Left renal cortex interstitium (tissue), 4 donors: Measurements from ENCODE around the gene ENTHD1. TPM values are rescaled to one million over a fixed set of nuclear protein-coding genes. Genes with fewer than 3 reads are reported as not detected.

Experiments
- DNase-seq, 4 donors: peaks; one replicate each; pipeline ENCODE4 v3.0.0-alpha.2; 2013; ENCODE audit warnings: low read depth in 4 of 4, low spot score in 2 of 4, missing footprints in 1 of 4
- polyA plus RNA-seq, 4 donors: library from polyadenylated mRNA; unstranded; fragments of 120-200 nt; gene quantifications; one replicate each; pipeline ENCODE4 v1.2.1, GENCODE V29; 2013; ENCODE audit not compliant: insufficient read length in 4 of 4

The ENTHD1 gene, protein sequence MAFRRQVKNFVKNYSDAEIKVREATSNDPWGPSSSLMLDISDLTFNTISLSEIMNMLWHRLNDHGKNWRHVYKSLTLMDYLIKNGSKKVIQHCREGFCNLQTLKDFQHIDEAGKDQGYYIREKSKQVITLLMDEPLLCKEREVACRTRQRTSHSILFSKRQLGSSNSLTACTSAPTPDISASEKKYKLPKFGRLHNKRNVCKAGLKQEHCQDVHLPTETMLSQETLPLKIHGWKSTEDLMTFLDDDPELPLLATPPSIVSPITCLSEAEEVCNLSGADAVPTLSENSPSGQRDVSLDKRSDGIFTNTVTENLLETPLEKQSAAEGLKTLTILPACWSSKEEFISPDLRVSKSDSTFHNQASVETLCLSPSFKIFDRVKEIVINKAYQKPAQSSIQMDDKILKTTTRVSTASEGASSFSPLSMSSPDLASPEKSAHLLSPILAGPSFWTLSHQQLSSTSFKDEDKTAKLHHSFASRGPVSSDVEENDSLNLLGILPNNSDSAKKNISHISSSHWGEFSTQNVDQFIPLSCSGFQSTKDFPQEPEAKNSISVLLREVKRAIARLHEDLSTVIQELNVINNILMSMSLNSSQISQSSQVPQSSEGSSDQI
- not detected for polyA plus RNA-seq

DNA sequence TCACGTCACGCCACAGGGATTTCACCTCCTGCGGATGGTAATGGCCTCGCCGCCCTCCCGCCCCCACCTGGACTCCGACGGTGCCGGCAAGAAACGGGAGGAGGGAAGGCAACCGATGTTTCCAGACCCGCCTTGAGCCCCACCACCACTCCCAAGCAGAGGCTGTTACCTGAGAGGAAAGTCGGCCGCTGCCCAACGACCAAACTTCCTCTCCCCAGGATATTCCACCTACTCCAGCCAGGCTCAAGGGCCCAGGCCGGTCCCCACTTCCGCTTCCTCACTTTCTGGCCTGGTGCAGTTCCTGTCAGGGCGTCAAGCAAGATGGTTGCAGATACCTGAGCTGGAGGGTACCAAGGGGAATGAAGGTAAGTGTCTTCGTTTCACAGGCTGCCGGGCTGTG is at the start of gene ENTHD1:
Gene ENTHD1, minus strand, starts transcription at position 235 of the 400 bp plus-strand sequence. CDS start 6,012 bp downstream, outside the sequence.
- DNase-seq, result no peak

DNA sequence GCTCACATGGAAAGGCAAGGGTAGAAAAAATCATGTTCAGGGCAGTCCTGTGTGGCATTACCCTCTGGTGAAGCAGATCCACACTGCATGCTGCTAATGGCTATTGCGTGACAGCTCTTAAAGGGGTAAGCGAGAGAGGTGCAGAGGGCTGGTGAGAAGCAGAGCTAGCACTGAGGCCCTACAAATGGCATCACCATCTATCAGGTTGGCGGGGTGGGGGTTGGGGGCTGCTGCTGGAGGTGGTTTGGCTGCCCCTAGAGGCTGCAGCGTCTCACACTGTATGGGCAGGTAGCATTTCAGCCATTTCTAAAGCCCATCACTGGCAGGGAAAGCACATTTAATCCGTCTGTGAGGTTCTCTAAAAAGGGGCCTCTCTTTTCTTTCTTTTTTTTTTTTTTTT is 49.8 kb upstream of the ENTHD1 start:
- no peak for DNase-seq

DNA sequence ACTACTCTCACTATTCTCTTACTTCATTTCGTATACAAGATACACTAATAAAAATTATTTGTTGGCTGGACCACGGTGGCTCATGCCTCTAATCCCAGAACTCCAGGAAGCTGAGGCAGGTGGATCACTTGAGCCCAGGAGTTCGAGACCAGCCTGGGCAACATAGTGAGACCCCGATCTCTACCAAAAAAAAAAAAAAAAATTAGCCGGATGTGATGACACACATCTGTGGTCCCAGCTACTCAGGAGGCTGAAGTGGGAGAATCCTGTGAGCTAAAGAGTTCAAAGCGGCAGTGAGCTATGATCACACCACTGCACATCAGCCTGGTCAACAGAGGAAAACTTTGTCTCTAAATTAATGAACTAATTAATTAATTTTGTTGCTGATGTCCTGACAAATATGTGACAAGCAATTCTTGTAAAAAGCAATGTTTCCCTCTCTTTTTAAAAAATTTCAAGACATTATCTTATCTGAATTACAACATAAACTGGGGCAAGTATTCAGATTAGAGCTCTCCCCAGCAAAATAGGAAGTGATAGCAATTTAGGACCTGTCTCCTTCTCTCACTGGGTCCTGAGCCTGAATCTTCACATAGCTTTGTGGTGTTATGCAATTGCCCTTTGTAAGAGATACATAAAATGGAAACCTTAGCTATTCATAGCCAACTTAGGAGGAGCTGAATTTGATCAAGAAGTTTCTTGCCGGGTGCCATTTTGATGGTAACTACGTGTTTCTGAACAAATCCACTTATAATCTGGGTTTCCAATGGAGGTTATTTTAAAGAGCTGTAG is 49.1 kb upstream of the ENTHD1 start:
- DNase-seq, result no peak

DNA sequence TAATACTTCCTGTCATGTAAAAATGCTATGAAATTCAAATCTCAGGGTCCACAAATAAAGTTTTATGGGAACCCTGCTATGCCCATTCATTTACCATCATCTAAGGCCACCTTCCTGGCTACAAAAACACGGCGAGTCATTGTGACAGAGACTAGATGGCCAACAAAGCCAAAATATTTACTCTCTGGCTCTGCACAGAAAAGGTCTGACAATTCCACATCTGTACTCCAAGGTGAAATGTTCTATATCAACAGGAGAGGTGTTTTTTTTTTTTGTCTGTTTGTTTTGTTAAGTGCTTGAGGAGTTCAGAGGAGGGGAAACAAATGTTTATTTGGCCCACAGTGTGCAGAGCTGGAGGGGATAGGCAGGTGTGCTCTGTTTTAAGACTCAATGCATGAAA is 48.0 kb upstream of the ENTHD1 start:
- no peak for DNase-seq

DNA sequence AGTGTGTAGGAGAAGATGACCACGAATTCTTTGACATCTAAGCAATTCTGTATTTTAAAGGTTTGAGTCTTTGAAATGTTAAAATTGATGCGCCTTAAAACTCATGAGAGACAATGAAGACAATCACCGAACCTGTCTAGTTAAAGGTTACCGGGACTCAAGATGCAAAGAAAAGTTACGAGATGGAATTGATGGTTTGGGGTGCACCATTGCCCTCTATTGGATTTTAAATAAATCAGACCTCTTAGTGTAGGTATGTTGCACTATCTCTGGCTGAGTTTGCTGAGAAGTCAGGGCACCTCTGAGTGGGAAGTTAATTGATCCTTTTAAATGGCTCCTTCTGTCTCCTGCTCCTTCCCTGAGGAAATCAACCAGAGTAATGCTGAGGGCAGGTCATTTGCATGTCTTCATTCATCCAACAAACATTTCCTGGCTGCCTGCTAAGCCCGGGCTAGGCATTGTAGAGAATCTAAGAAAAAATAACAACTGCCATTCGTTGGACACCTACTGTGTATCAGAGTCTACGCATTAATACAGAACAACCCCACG is 47.3 kb upstream of the ENTHD1 start:
- no peak for DNase-seq

DNA sequence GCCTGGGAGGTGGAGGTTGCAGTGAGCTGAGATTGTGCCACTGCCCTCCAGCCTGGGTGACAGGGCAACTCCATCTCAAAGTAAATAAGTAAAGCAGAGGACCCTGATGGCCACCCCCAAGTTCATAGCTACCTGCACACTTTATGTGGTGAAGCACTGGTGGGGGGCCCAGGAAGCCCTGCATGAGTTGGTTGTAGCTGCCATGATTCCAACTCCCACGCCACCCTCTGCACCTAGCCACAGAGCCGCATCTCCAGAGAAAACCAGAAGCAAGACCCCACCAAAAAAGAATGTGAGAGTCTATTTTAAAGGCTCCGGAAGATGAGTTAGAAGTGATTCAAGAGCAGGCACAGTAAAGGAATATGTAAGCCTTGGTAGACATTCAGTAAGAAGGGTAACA is 46.3 kb upstream of the ENTHD1 start:
- DNase-seq, result no peak

DNA sequence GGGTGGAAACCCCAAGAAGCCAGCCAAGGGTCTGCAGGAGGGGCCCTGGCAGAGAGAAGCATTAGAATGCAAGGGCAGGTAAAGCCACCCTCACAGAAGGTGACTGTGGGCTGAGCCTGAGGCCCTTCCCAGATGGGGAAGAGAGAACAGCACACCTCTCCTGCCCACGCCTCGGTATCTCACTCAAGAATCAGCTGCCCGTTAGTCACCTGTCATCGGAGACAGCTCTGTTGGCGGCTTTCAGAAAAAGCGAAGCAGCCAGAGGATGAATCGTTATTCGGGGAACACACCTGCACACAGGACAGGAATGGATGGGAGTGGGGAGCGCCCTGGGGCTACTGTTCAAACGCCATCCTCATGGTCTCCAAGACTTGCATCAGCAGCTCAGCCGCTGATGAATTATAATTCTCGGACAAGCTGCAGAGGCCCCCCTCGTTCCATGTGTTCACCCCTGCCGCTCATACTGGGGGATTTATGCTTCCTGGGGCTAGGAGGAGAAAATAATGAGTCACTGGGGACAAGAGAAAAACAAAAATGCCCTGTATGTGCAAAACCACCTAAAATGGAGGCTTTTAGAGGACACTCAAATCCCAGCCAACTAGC is 45.0 kb upstream of the ENTHD1 start:
- no peak for DNase-seq

DNA sequence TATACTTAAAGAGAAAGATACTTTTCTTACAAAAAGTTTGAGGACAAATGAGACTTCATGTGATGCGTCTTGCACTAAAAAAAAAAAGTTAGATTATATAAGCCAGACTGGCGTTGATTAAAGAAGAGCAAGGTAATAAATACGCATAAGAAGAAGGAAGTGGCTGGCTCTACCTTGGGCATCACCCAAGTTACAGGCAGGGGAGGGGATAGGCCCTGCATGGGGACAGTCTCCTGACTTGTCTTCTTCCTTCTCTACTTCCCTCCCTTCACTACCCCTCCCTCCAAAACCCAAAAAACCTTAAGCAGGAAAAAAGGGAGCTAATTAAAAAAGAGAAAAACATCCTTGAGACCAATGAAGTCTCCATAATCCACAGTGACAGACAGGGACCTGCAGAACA is 44.3 kb upstream of the ENTHD1 start:
- DNase-seq, result no peak

DNA sequence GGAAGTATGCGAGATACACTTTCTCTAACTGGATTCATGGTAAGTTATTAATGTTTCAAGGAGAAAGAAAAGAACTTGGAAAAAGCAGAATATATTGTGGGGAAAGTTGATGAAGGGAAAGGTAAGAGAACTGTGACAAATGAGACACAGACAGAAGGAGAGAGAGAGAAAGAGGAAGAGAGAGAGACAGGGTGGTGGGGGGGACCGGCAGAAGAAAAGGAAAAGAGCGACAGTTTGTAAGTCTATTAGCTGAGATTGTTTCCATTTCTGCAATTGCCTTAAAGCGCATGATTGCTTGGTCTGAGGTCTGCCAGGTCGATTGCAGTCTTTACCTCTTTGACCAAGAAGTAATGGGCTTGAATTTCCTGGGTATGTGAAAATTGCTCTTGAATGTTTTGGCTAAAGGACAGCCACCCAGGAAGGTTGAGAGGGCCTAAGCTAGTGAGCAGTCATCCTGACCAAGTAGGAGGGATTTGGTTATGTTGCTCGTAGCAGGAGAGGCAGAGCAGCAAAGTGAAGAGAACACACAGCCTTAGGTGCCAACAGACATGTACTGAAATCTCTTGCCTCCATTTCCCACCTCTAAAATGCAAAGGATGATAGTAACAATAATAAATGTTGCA is 43.1 kb upstream of the ENTHD1 start:
- DNase-seq, result no peak

DNA sequence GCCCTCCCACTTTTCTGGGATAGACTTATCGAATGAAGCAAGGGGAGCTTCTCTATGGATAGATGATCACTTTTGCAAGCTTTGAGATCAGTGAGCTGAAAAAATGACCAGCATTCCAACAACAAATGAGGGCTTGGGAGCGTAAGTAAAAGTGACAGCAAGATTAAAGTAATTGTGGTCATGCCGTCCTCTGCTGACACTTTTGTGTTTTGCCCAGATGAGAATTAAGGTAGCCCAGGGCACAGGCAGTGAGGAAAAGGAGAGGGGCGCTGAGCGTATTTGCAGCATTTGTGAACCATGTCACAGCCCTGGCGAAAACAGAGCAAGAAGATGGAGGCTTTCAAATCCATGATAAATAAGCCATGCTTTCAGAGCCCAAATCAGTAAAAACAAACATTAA is 42.1 kb upstream of the ENTHD1 start:
- DNase-seq, result no peak

DNA sequence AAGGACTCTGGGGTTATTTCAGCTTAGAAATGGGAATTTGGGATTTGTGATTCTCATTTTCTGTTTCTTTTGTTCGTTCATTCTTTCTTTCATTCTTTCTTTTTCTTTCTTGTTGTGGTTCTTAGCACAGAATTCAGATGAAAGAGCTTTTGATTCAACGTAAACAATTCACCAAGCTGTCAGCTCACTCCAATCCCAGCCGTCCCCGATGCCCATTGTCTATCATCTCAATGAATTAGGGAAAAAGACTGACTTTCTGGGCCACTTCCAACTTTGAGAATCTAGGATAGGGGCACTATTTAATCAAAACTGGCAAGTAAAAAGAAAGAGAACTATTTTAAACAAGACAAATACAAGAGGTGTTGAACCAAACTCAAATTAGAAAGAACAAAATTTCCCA is 41.6 kb upstream of the ENTHD1 start:
- DNase-seq, result no peak

DNA sequence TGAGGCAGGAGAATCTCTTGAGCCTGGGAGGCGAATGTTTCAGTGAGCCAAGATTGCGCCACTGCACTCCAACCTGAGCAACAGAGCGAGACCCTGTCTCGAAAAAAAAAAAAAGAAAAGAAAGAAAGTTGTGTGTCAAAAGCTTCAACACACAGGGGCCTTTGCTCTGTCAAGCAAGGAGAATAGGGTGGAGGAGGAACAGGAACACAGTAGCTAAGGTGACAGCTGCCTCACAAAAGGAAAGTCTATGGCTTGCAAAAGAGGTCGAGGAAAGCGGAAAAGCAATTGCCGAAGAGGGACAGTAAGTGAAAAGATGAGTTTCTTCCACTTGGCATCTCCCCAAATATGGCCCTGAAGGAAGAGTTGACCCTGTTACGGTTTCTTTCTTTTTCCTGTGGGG is 40.2 kb upstream of the ENTHD1 start:
- DNase-seq, result no peak

DNA sequence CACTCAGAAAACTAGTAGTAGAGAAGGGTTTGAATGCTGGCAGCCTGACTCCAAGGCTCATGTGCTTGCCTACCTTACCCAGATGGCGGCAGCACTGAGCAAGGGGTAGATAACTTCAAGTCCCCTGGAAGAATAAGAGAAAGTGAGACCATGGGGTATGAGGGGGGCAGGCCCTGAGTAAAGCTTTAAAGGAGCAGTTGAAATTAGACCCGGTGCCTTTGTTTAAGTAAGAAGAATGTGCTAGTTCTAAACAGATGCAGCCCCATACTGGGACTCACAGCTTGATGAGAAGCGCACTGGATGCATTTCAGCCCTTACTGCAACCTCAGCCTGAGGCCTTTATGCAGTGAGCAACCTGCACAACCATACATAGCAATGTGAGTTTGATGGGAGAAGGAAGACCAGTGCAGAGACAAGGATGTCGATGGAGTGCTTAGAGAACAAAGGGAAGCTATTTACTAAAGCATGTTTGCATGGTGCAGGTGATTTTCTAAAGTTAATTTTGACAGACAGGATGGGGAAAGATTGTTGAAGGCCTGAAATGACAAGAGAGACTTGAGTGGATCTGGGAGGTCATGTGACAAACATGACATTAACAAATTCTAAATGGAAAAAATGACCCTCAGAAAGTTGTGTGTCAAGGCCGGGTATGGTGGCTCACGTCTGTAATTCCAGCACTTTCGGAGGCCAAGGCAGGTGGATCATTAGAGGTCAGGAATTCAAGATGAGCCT is 39.5 kb upstream of the ENTHD1 start:
- no peak for DNase-seq

DNA sequence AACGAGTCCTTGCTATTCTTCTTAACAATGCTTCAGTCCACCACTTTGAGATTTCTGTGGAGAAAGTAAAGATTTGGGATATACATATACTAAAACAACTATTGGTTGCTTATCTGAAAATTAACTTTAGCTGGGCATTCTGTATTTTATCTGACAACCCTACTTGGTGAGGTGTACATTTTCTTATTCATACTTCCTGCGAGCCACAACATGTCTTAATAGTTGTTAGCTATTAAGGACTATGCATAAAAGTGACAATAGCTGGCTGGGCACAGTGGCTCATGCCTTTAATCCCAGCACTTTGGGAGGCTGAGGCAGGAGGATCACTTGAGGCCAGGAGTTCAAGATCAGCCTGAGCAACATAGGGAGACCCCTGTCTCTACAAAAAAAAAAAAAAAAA is 38.6 kb upstream of the ENTHD1 start:
- no peak for DNase-seq

DNA sequence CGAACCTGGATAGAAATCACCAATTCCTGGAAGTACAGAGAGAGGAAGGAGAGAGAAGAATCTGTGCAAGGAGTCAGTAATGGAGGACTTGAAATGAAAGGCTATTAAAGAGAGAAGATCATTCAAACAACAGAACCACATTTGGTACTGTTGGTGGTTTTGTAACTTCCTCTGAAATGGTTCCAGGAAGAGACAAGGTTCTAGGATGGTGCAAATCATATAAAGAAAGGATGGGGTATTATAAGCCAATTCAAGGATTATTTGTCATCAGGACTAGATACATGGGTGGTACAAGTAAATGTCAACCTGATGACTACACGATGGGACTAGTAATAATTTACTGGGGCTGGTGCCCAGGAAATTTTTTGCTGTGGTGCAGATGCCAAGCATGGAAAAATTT is 37.7 kb upstream of the ENTHD1 start:
- no peak for DNase-seq

DNA sequence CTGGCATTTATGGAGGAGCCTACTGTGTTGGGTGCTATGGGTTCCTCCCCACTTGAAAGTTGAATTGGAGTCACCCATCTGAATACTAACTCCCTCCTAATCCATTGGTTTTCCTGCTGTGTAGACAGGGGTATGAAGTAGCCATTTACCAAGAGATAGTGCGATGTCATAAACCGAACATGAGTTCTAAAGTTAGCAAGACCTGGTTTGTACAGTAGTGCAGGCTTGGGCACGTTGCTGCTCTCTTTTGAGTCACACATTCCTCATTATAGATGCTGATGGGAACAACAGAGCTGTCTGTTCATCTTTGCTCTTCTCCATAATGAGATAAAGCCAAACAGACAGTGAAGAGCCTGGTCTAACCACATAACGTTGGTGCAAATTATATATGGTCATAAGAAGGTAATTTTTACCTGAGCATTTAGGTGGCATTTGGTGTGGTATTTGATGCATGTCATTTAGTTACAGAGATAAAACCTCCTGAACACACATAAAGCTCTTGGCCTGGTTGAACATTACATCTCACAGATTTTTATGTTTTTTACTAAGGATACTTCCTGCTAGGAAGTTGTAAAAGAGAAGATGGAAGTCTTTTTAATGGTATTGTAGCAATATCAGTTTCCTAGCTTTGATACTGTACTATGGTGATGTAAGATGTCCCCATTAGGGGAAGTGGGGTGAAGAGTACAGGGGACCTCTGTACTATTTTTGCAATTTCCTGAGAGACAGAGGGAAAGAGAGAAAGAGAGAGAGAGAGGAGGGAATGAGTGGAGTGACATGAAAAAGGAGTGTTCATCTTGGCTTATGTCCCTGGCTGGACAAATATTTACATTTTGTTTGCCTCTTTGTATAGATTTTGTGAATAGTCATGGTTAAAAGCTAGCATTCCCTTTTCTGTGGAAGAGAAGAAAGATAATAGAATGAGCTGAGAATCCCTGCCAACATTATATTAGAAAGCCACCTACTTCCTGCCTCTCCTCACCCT is 35.3 kb upstream of the ENTHD1 start:
- no peak for DNase-seq

DNA sequence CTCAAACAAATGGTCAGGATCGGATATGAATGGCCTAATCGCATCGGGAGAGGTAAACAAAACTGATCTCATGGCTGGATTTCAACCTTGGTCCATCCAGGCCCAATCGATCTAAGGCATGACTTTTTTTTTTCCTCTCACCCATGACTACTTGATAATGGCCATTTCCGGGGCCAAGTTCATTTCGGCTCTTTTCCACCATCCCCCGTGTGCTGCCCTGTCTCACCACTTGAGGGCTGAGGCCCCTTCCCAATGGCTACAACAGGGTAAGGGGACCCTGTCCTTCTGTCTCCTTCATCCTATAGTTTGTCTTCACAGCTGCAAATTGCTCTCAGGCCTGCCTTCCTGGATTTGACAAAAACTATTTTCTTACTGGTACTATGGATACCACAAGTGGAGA is 34.0 kb upstream of the ENTHD1 start:
- no peak for DNase-seq

DNA sequence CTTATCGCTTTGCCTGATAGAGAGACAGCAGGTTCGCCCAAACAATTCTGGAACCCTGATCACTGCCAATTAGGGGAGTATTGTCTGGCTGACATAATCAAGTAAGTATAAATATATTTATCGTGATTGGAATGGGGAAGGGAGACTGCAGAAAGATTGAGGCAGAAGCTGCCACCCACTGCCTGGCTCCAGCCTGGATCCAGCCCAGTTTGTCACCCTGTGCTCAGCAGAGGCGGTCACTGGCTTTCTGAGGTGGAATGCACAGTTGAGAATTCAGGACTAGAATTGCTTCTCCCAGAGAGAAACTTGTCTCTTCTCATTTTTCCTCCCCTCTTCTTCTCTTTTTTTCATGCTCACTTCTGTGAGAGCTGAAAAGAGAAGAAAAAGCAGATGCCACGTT is 33.2 kb upstream of the ENTHD1 start:
- DNase-seq, result no peak
